ENCODE measurements around the gene NDUFB6. TPM values are rescaled to one million over a fixed set of nuclear protein-coding genes. Genes with fewer than 3 reads are reported as not detected.
"Not testable (repeated sequence)": the region's sequence is repeated elsewhere in the genome, so short reads cannot be mapped to it uniquely, and the experiment has no call there.

Gene NDUFB6
- polyA plus RNA-seq, 6 donors from 2014 or later = 51.5 to 84.4 (median 60.3) TPM

GRCh38 chr9:32554591-32554990, 18.4 kb downstream of the NDUFB6 start:
- no peaks in the 10 kb centered on the region for H3K36me3 Mint-ChIP-seq
- H3K4me1 Mint-ChIP-seq = peaks cover 30 to 54% (median 48%) of the 10 kb centered on the region in 3 donors
- H3K27me3 Mint-ChIP-seq = no peaks in the 10 kb centered on the region
- no peak for ATAC-seq (ENCODE audit: low read depth in 2 of 2)
- no peaks in the 10 kb centered on the region for H3K9me3 Mint-ChIP-seq
- peak overlapping the region in 3 of 6 donors; percentile 14 to 98 (median 40) for H3K27ac Mint-ChIP-seq
- peak overlapping the region in 1 of 8 donors; percentile 95 for H3K4me3 Mint-ChIP-seq
- DNase-seq = no peak

DNA sequence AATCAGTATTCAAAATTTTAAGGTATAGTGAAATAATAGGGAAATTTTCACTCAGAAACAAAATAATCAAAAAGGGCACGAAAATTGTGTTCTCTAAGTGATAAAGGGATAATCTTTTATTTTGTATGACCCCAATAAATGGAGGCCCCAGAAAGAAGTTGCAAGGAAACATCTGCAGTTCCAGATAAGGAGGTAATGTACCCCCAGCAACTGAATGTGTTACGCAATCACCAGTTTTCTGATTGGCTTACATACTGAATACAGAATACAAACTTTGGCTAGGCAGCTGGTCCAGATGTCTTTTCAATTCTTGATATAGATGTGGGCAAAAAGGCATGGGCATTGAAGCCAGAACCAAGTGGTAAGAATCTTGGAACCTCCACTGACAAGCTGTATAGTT, 18.9 kb downstream of the NDUFB6 start:
- no peaks in the 10 kb centered on the region for H3K27me3 Mint-ChIP-seq
- ATAC-seq (ENCODE audit: low read depth in 2 of 2) (no peak), DNase-seq (no peak)
- no peaks in the 10 kb centered on the region for H3K36me3 Mint-ChIP-seq
- H3K9me3 Mint-ChIP-seq = no peaks in the 10 kb centered on the region
- peaks cover 26 to 55% (median 47%) of the 10 kb centered on the region in 3 donors for H3K4me1 Mint-ChIP-seq
- peak overlapping the region in 3 of 6 donors; percentile 7 to 98 (median 40) for H3K27ac Mint-ChIP-seq
- H3K4me3 Mint-ChIP-seq = peak overlapping the region in 4 of 8 donors; percentile 23 to 95 (median 36)

GRCh38 chr9:32552172-32552872, 20.6 kb downstream of the NDUFB6 start, which contains the start of the genes SMIM27 and TOPORS:
Gene SMIM27 (plus strand): TSS chr9:32552327. CDS start chr9:32552435, 108 bp downstream.
Gene TOPORS (minus strand): TSS chr9:32552586. CDS start chr9:32552436, 150 bp downstream.
- peak; percentile 85 for DNase-seq
- ATAC-seq (ENCODE audit: low read depth in 2 of 2) = peak; percentile 67 to 68
- no peaks in the 10 kb centered on the region for H3K36me3 Mint-ChIP-seq
- no peaks in the 10 kb centered on the region for H3K9me3 Mint-ChIP-seq
- peaks cover 24 to 51% (median 48%) of the 10 kb centered on the region in 3 donors for H3K4me1 Mint-ChIP-seq
- peak within 1 kb of the TSS; percentile 95 to 99 (median 97) for H3K4me3 Mint-ChIP-seq
- no peaks in the 10 kb centered on the region for H3K27me3 Mint-ChIP-seq
- H3K27ac Mint-ChIP-seq = peak within 1 kb of the TSS; percentile 96 to 99 (median 98)

DNA sequence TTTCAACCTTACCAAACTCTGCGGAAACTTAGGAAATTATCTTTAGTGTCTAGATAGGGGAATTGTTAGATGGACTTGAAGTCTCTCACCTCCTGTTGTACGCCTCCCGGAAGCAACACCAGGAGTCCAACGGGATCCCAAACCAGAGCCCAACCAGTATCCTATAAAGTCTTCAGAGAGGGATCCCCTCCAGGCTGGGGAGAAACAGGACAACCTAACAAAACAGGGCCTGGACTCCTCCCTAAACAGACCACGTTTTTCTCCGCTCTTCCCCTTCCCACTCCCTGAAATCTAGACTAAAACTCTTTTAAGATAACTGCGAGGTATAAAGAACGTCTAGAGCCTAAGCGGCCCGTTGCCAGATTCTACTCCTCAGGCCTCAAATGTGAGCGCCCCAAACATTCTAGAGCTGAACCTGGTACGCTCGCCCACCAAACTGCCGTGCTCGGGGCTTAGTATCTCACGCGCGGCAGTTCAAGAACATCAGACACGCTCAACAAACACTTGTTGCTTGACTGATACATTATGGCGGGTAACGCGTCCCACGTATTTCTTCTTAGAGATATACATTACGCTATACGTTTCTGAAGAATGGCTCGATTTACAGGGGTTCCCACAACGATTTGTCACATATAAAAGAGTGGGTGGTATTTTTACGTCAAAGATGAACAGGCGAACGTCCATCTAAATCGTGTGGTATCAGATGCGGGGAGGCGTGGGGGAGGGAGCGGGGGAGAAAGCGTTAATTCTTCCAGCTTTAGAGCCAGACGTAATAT, 21.5 kb downstream of the NDUFB6 start:
- Mint-ChIP-seq H3K27ac (peak overlapping the region; percentile 96 to 99 (median 98)), H3K4me1 (peaks cover 24 to 54% (median 47%) of the 10 kb centered on the region in 3 donors), H3K4me3 (peak overlapping the region; percentile 95 to 99 (median 97)), H3K36me3 (no peaks in the 10 kb centered on the region), H3K27me3 (no peaks in the 10 kb centered on the region), H3K9me3 (no peaks in the 10 kb centered on the region)
- DNase-seq = peak; percentile 40
- peak; percentile 7 to 17 for ATAC-seq (ENCODE audit: low read depth in 2 of 2)

DNA sequence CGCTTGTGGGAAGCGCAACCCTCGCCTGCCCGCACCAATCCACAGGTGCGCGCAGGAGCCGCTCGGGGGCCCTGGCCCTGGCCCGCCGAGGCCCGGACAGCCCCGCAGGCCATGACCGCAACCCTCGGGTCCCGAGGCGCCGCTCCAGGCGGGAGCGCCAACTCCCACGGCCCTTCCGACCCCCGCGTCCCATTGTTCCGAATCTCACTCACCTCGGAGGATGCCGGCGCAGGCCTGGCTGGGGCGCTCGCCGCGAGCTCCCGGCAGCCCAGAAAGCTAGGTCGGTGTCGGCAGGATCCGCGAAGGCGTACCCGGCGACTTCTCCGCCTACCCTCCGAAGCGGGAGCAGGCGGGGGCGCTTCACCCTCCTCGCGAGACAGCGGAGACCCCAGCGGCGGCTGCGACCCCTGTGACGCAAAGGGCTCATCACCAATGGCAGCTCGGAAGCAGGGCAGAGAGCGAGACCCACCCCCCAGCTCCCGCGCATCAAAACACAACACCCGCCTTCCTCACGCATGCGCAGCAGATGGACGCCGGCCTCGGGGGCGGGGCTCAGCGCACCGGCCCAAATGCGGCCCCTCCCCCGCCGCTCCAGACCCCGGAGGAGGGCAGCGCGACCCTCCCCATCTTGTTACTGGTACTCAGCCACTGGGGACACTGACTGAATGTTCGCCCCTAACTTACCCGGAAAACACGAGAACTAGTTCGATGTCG, 22.2 kb downstream of the NDUFB6 start:
- Mint-ChIP-seq H3K27ac (peak overlapping the region; percentile 95 to 99 (median 97)), H3K4me1 (peaks cover 19 to 54% (median 44%) of the 10 kb centered on the region in 3 donors), H3K36me3 (no peaks in the 10 kb centered on the region), H3K4me3 (peak overlapping the region; percentile 95 to 99 (median 97)), H3K27me3 (no peaks in the 10 kb centered on the region), H3K9me3 (no peaks in the 10 kb centered on the region)
- peak; percentile 97 for DNase-seq
- peak; percentile 81 to 82 for ATAC-seq (ENCODE audit: low read depth in 2 of 2)

- H3K4me1 Mint-ChIP-seq = peaks cover 19 to 55% (median 45%) of the 10 kb centered on the region in 3 donors
- peak overlapping the region; percentile 3 to 98 (median 89) for H3K27ac Mint-ChIP-seq
- H3K4me3 Mint-ChIP-seq = peak overlapping the region; percentile 89 to 99 (median 96)
- DNase-seq (peak; percentile 5), ATAC-seq (ENCODE audit: low read depth in 2 of 2) (no peak)
- no peaks in the 10 kb centered on the region for H3K9me3 Mint-ChIP-seq
- H3K27me3 Mint-ChIP-seq = no peaks in the 10 kb centered on the region
- H3K36me3 Mint-ChIP-seq = no peaks in the 10 kb centered on the region
Observed at GRCh38 chr9:32550150-32550561, 22.8 kb downstream of the NDUFB6 start.

GRCh38 chr9:32548213-32548612, 24.7 kb downstream of the NDUFB6 start:
- not testable (repeated sequence) for H3K9me3 Mint-ChIP-seq, H3K36me3 Mint-ChIP-seq
- peak overlapping the region in 2 of 8 donors; percentile 25 to 95 for H3K4me3 Mint-ChIP-seq

DNA sequence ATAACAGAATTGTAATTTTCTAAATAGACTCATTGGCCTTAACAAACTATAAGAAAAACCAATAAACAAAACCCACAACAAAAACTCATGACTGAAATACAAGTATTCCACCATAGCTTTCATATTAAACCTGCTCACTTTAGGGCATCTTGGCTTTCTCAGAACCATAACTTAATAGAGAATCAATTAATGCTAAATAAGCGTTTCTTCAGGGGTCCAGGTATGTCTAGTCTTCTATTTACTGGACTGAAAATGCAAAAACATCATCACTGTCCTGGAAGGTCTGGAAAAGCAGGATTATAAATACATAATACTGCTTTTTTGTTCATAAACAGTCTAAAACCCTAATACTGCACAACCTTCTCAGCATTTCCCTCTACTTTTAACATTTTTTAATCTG, 27.1 kb downstream of the NDUFB6 start:
- Mint-ChIP-seq H3K9me3 (no peaks in the 10 kb centered on the region), H3K4me3 (no peak overlapping the region), H3K36me3 (peaks cover 16 to 17% of the 10 kb centered on the region in 2 donors), H3K27me3 (no peaks in the 10 kb centered on the region), H3K4me1 (peaks cover 19 to 46% (median 25%) of the 10 kb centered on the region in 3 donors), H3K27ac (peak overlapping the region in 1 of 6 donors; percentile 59)
- ATAC-seq (ENCODE audit: low read depth in 2 of 2) (no peak), DNase-seq (no peak)

More at GRCh38 chr9:32548213-32548612, 24.7 kb downstream of the NDUFB6 start:
- not testable (repeated sequence) for ATAC-seq (ENCODE audit: low read depth in 2 of 2); H3K27me3 Mint-ChIP-seq; DNase-seq; H3K27ac Mint-ChIP-seq
- H3K4me1 Mint-ChIP-seq = peaks cover 23 to 62% (median 38%) of the 10 kb centered on the region in 3 donors

GRCh38 chr9:32543047-32543446, 29.9 kb downstream of the NDUFB6 start:
- H3K4me1 Mint-ChIP-seq = peaks cover 3 to 22% (median 9%) of the 10 kb centered on the region in 3 donors
- ATAC-seq (ENCODE audit: low read depth in 2 of 2) (no peak), DNase-seq (no peak)
- H3K4me3 Mint-ChIP-seq = no peak overlapping the region
- peaks cover 16 to 17% of the 10 kb centered on the region in 2 donors for H3K36me3 Mint-ChIP-seq
- no peak overlapping the region for H3K27ac Mint-ChIP-seq
- no peaks in the 10 kb centered on the region for H3K27me3 Mint-ChIP-seq
- no peaks in the 10 kb centered on the region for H3K9me3 Mint-ChIP-seq

DNA sequence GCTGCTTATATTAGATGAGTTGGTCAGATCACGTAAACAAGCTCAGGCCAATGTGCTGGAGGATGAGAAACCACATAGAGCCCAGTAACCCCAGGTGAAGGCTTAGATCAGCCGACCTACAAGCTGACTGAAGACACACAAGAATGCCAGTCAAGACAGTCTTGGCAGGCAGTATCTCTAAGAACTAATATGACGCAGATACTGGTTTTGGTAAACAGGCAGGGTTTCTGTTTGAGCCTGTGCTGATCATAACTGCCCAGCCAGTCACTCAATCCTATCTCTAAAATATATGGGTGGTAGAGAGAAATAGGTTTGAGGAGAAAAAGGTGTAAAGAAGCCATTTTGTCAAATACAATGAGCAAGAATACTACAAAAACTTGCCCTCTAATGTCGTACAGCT, 39.1 kb downstream of the NDUFB6 start:
- Mint-ChIP-seq H3K27me3 (no peaks in the 10 kb centered on the region), H3K27ac (no peak overlapping the region), H3K4me1 (peaks cover 3 to 6% (median 4%) of the 10 kb centered on the region in 3 donors), H3K9me3 (peaks cover 0 to 7% (median 0%) of the 10 kb centered on the region in 7 donors), H3K36me3 (peaks cover 0 to 4% of the 10 kb centered on the region in 2 donors), H3K4me3 (no peak overlapping the region)
- ATAC-seq (ENCODE audit: low read depth in 2 of 2) (no peak), DNase-seq (no peak)

DNA sequence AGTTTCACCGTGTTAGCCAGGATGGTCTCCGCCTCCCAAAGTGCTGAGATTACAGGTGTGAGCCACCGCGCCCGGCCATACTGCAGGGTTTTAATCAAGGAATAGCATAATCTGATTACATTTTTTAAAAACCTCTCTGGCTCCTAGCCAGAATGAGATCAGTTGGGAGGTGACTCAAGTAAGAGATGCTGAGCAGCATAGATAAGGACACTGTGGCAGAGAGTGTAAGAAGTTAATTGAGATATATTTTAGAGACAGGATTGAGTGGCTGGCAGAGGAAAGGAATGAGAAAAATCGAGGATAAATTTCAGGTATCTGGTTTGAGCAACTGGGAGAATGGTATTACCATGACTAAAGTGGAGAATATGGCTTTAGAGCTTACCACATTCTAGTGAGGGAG, 39.6 kb downstream of the NDUFB6 start:
- Mint-ChIP-seq H3K36me3 (peaks cover 0 to 4% of the 10 kb centered on the region in 2 donors), H3K9me3 (peaks cover 0 to 7% (median 0%) of the 10 kb centered on the region in 7 donors), H3K27ac (peak overlapping the region in 1 of 6 donors; percentile 1), H3K4me3 (no peak overlapping the region), H3K4me1 (peaks cover 3 to 6% (median 4%) of the 10 kb centered on the region in 3 donors), H3K27me3 (no peaks in the 10 kb centered on the region)
- ATAC-seq (ENCODE audit: low read depth in 2 of 2) (no peak), DNase-seq (no peak)

DNA sequence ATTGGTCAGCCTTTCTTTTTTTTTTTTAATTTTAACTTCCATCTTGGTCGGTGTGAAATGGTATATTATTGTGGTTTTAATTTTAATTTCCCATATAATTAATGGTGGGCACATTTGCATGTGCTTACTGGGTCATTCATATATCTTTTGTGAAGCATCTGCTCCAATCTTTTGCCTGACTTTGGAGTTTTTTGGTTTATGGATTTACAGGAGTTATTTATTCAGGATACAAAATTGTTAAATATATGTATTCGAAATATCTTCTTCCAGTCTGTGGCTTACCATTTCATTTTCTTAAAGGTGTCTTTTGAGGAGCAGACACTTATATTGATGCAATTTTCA, 46.3 kb downstream of the NDUFB6 start:
- Mint-ChIP-seq H3K27ac (peak overlapping the region; percentile 93 to 98 (median 95)), H3K27me3 (no peaks in the 10 kb centered on the region), H3K4me3 (peak overlapping the region; percentile 94 to 100 (median 98)), H3K4me1 (peaks cover 30 to 47% (median 32%) of the 10 kb centered on the region in 3 donors), H3K36me3 (peaks cover 9 to 12% of the 10 kb centered on the region in 2 donors), H3K9me3 (peaks cover 0 to 7% (median 3%) of the 10 kb centered on the region in 7 donors)
- DNase-seq = no peak
- no peak for ATAC-seq (ENCODE audit: low read depth in 2 of 2)
